ENCODE measurements around the gene ZNF536.
"Not testable (repeated sequence)": the region's sequence is repeated elsewhere in the genome, so short reads cannot be mapped to it uniquely, and the experiment has no call there.

The ZNF536 gene

GRCh38 chr19:30448386-30449077, 76.3 kb downstream of the ZNF536 start:
- DNase-seq, result no peak

GRCh38 chr19:30449078-30449590, 77.0 kb downstream of the ZNF536 start:
- DNase-seq, result no peak

DNA sequence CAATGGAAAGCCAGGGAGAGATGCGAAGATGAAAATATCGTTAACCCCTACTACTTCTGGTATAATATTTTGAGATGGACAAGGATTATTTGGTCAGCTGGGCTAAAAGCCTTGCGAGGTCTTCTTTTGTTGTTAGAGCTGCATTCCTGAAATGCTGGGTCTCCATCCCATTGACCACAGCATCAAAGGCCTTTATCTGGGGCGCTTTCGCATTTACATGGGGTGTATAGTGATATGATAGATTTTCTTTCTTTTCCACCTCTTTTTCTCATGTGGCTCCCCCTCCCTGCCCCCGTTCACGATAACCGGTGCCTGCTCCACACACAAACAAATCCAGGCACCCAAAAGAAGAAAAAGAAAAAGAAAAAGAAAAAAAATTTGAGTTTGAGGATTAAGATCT, 77.5 kb downstream of the ZNF536 start:
- DNase-seq, result no peak

DNA sequence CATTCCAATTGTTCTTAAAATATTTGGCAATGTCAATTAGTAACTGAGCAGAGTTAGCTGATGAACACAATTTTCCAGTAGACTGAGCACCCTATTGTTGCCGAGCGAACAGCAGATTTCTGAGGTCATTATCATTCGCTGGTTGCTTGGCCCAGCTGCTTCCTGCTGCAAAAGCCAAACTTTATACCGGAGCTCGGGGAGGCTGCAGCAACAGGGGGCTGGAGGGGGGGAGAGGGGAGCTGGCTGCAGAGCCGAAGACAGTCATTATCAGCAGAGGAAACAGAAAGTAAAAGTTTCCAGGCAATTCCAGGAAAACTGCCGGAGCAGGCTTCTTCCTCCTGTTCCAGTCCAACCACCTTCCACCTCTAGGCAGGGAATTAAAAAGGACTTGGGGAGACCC, 77.9 kb downstream of the ZNF536 start:
- DNase-seq, result no peak

DNA sequence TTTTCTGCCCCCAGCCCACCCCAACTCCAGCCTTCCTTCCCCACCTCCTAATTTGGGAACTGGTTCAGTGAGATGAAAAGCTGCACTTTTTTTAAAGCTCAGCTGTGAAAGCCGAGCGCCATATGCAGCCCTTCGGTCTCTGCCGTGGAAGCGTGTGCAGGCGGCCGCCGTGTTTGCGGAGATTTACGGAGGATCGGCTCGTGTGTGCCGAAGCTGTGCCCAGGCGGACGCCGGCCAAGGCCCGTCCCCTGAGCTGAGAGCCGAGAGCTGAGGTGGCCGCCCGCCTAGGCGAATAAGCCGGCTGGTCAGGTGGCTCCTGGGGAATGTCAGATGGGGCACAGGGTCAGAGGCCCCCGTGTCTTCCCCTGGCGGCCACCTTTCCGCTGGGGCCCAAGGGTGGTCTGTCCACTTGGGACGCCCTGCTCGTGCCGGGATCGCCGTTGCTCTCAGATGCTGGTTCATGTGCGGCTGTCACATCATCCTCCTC, 78.7 kb downstream of the ZNF536 start:
- no peak for DNase-seq

DNA sequence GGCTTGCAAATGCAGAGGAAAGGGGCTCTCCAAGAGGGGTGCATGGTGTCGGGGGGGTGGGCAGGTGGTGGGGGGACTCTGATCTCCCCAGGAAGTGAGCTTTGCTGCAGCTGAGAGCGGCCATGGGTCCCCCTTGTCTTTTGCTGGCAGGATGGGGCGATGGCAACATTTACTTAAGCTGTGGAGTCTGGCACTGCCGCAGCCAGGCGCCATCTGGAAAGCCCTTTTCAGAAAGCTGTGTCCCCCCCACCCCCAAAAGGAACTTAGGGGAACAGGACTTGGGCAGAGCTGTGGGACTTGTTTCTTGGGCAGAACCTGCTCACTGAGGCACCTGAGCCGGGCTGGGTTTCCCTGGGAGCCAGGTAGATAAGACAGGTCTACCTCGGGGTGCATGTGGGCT, 80.7 kb downstream of the ZNF536 start:
- no peak for DNase-seq

DNA sequence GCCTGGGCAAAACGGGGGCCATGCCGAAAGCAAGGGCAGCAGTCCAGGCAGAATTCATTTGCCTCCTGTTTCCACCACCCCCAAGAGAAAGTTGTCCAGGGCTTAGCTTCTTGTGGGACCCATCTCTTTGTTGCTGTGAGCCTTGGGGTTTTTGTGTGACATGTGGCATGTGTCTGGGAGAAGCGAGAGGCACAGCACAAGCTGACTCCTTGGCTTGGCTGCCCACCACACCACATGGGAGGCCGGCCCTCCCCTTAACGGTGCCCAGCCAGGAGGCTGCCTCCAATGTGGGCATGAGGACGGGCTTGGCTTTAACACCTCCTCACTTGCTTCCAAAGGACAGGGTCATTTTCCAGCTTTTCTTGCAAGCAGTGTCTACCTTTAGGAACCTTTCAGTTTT, 81.6 kb downstream of the ZNF536 start:
- no peak for DNase-seq

DNA sequence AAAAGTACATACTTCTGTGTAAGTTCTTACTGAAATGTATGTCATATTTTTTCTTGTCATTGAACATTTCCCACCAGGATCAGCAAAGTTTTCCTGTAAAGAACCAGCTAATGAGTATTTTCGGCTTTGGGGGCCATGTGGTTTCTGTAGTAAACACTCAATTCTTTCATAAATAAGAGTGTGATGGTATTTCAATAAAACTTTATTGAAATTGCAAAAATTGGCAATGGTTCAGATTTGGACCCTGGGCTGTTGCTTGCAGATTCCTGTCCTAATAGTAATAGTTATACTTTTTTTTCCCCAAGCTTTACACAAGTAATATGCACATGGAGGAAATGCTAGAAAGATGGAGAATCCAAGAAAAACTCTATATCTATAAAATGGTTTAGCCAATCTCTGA, 83.7 kb downstream of the ZNF536 start:
- no peak for DNase-seq

DNA sequence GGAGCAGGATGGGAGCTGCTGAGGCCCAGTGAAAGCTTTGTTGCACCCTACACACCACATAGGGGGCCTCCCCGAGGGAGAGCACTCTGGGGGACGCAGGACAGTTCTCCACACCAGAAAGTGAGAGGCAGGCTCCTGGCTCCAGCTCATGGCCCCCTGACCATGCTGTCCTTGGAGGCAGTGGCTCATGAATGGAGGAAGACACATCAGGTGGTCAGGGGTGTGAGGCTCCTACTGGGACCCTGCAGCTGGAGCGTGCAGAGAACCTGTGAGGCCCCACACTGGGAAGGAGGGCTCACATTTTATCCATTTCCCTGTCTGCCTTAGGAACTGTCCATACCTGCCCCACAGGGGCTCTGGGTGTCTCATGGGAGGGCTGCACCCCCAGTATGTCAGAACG, 85.3 kb downstream of the ZNF536 start:
- no peak for DNase-seq

DNA sequence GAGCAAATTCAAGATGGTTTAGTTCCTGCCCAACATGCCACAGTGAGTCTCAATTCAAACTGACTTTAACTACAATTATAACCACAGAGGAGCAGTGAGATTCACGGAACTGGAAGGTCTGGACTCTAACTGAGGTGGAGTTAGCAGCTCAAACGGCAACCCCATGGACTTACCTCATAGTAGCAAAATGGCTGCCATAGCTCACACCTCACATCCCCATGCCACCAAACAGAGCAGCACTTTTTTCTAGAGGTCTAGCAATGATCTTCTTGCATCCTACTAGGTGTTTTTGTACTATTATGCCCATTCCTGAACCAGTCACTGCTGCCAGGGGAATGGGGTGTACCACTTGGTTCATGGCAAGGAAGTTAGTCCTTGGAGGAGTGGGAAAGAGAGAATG, 87.7 kb downstream of the ZNF536 start:
- DNase-seq, result no peak

- no peak for DNase-seq
Observed at GRCh38 chr19:30464162-30464561, 92.0 kb downstream of the ZNF536 start.

- not testable (repeated sequence) for DNase-seq
Observed at GRCh38 chr19:30466598-30466997, 94.4 kb downstream of the ZNF536 start.

DNA sequence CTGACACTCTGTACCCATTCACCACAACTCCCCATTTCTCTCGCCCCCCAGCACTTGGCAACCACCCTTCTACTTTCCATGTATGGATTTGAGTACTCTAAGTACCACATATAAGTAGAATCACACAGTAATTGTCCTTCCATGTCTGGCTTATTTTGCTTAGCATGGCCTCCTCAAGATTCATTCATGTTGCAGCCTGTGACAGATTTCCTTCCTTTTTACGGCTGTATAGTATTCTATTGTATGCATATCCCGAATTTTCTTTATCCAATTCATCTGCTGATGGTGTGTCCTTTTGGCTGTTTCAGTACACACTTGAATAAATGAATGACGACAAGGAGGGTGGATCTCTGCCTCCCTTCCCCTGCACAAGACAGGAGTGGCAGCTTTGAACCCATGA, 95.1 kb downstream of the ZNF536 start:
- no peak for DNase-seq

DNA sequence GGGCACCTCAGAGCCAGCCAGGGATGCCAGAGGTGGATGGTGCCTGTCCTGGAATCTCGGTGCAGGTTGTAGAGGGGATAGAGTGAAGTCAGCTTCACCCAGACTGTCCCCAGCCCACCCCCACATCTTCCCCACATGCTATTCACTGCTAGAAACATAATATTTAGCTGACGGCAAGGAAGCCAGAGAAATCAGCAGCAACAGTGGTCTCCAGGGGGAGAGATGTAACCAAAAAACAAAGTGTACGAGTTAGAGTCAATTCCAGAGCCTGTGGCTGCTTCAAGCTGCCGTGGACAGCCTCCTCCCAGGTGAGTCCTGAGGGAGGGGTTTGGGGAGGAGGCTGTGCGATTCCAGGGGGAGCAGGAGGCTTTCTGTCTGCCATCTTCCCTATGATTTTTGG, 97.6 kb downstream of the ZNF536 start:
- no peak for DNase-seq

DNA sequence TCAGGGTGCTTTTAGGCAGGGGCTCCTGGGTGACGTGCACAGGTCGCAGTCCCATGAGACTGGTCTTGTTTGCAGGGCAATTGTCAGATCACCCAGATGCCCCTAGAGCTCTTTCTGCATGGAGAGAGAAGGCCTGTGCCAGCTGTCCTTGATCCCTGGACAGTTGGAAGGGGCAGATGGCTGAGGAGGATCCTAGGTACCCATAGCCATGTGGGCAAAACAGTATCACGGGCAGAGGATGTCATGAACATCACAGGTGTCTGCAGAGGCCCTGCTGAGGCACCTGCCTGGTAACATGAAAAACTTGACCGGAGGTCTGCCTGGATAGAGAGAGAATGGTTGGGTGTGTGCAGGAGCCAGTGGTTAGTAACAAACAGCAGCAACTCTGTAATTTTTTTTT, 99.3 kb downstream of the ZNF536 start:
- DNase-seq, result no peak

DNA sequence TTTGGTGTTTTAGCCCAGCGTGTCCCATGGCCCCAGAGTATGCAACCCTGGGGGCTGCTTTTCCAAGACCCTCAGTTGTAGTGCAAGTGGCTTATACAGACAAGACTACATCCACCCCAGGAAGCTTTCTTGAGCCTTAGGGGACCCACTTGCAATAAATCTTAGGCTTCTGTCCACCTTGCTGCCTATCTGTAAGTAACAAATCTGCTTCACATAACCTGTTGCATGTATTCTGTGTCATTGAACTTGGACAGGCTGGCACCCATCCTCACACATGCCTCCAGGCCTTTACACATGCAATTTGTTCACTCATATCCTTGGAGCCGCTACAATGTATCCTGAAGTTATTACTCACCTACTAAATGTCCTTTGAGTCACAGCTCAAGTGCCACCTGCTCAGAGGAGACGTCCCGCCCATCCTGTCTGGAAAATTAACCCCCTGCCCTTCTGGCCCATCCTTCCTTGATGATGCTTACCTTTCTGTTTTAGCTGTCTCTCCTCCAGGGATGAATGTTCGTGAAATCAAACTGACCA, 101.2 kb downstream of the ZNF536 start:
- no peak for DNase-seq

GRCh38 chr19:30476997-30477396, 104.8 kb downstream of the ZNF536 start:
- DNase-seq, result no peak

DNA sequence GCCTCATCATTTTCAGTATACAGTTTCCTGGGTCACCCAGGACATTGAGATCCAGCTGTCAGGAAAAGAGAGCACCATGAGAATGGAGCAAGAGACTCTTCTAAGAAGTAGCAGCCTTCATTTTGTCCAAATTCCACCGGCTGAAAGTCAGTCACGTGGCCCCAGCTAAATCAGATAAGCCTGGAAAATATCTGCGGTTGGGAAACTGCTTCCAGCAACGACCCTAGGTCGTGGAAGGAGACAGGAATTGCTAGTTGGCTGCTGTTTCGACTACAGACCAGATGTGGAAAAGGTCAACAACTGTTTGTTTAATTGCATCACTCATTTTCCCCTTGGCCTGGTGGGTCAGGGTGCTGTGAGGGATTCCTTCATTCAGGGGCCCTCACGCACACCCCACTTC, 107.0 kb downstream of the ZNF536 start:
- DNase-seq, result no peak

GRCh38 chr19:30480097-30480496, 107.9 kb downstream of the ZNF536 start:
- no peak for DNase-seq

- no peak for DNase-seq
Observed at GRCh38 chr19:30481063-30481462, 108.9 kb downstream of the ZNF536 start.

DNA sequence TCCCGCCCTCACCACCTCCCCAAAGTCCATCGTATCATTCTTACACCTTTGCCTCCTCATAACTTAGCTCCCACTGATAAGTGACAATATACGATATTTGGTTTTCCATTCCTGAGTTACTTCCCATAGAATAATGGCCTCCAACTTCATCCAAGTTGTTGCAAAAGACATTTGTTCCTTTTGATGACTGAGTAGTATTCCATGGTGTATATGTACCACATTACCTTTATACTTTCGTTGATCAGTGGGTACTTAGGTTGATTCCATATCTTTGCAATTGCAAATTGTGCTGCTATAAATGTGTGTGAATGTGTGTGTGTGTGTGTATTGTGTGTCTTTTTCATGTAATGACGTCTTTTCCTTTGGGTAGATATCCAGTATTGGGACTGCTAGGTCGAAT, 109.6 kb downstream of the ZNF536 start:
- DNase-seq, result no peak

GRCh38 chr19:30482956-30483355, 110.8 kb downstream of the ZNF536 start:
- no peak for DNase-seq

- not testable (repeated sequence) for DNase-seq
Observed at GRCh38 chr19:30486250-30486649, 114.1 kb downstream of the ZNF536 start.

- no peak for DNase-seq
Observed at GRCh38 chr19:30487178-30487577, 115.0 kb downstream of the ZNF536 start.

DNA sequence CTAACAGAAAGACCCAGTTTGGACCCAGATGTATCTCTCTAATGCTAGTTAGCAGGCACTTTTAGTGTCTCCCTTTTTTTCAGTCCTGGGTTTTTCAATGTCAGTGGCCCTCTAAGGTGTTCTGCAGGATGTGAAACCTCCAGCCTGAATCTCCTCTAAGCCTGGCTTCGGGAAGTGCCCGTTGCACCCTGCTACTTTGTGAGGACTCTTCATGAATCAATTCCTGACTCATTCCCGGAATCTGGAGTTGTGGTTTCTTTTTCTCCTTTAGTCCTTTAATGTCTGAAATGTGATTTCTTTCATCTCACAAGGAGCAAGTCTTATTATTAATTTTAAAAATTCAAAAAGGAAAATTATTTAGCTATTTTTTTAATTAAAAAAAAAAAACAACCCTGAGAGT, 116.0 kb downstream of the ZNF536 start:
- no peak for DNase-seq

All from AML-193 (cell line).